Right kidney (tissue), 1 donor: ENCODE measurements around the gene PDIA4.

Source experiments
- DNase-seq: peaks from one replicate; pipeline ENCODE4 v3.0.0-alpha.2; 2016

PDIA4 gene

GRCh38 chr7:148973256-148973655, 55.0 kb downstream of the PDIA4 start:
- DNase-seq = no peak

- DNase-seq = no peak
Measured at GRCh38 chr7:148972375-148972774, 55.9 kb downstream of the PDIA4 start.

- no peak for DNase-seq
Measured at GRCh38 chr7:148967602-148968001, 60.7 kb downstream of the PDIA4 start.

- DNase-seq = no peak
Measured at GRCh38 chr7:148967032-148967372, 61.3 kb downstream of the PDIA4 start.

GRCh38 chr7:148964483-148965267, 63.6 kb downstream of the PDIA4 start:
- DNase-seq = no peak

- DNase-seq = peak; percentile 50
Measured at GRCh38 chr7:148963583-148964482, 64.5 kb downstream of the PDIA4 start.

GRCh38 chr7:148962823-148963582, 65.3 kb downstream of the PDIA4 start:
- peak; percentile 77 for DNase-seq

GRCh38 chr7:148962440-148962822, 65.9 kb downstream of the PDIA4 start:
- DNase-seq = no peak

GRCh38 chr7:148959726-148960125, 68.6 kb downstream of the PDIA4 start:
- no peak for DNase-seq

GRCh38 chr7:148958061-148958460, 70.2 kb downstream of the PDIA4 start:
- DNase-seq = no peak

GRCh38 chr7:148954766-148955165, 73.5 kb downstream of the PDIA4 start:
- DNase-seq = no peak

- no peak for DNase-seq
Measured at GRCh38 chr7:148953676-148954075, 74.6 kb downstream of the PDIA4 start.
